Measurements from ENCODE around the gene SHISA9.

SHISA9 gene

DNA sequence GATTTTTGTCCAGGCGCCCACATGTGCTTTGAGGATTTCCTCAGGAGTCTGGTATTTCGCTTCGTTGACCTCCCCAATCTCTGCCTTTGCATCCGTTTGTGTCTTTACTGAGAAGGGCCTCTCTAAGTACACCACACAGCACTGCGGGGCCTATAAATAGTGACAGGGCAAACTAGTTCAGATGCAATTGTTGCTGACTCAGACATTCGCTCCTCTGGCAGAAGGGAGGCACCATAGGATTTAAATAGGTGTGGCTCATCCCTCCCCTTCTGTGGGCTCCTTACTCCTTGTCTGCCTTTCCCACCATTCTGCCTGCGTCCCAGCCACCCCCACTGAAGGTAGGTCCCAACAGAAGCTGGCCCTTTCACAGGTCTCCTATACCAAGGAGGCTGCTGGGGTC lies 192.3 kb downstream of the SHISA9 start:
- Histone ChIP-seq H3K36me3 (ENCODE audit: insufficient read depth) (no peaks in the 10 kb centered on the region), H3K9ac (no peak overlapping the region), H3K4me1 (ENCODE audit: low read depth, poor library complexity, severe bottlenecking) (no peaks in the 10 kb centered on the region), H2AFZ (ENCODE audit: low read depth) (no peak overlapping the region), H3K4me3 (IDR thresholded peaks at IDR 0.05; ENCODE audit: insufficient read depth, low read depth, low read length) (no peak overlapping the region), H3K27me3 (ENCODE audit: insufficient read depth, low read depth) (no peaks in the 10 kb centered on the region), H3K4me2 (no peak overlapping the region), H3K27ac (no peak overlapping the region), H3K79me2 (ENCODE audit: insufficient read depth, low read depth) (no peaks in the 10 kb centered on the region), H4K20me1 (ENCODE audit: insufficient read depth) (no peaks in the 10 kb centered on the region)
- TF ChIP-seq, protein P1, sequence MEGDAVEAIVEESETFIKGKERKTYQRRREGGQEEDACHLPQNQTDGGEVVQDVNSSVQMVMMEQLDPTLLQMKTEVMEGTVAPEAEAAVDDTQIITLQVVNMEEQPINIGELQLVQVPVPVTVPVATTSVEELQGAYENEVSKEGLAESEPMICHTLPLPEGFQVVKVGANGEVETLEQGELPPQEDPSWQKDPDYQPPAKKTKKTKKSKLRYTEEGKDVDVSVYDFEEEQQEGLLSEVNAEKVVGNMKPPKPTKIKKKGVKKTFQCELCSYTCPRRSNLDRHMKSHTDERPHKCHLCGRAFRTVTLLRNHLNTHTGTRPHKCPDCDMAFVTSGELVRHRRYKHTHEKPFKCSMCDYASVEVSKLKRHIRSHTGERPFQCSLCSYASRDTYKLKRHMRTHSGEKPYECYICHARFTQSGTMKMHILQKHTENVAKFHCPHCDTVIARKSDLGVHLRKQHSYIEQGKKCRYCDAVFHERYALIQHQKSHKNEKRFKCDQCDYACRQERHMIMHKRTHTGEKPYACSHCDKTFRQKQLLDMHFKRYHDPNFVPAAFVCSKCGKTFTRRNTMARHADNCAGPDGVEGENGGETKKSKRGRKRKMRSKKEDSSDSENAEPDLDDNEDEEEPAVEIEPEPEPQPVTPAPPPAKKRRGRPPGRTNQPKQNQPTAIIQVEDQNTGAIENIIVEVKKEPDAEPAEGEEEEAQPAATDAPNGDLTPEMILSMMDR (conservative IDR thresholded peaks at IDR 0.05; ENCODE audit: low read depth, low read length): no peak

DNA sequence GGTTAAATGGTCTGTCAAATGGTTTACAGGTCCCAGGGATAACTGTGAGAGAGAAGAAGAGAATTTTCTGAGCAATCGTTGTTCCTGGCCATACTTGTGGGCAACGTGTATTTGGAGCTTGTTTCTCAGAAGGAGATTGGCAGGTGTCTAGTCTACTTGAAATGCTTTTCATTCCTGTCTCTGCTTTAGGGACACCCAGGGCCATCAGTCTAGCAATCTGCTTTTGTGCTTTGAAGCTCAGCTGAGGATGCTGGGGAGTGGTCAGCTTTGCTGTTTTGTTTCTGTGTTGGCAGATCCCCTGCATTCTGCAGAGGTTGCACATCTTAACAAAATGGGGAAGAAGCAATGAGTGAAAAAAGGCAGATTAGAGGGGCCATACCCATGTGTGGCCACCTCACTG lies 193.7 kb downstream of the SHISA9 start:
- H3K36me3 ChIP-seq (ENCODE audit: insufficient read depth): no peaks in the 10 kb centered on the region
- TF ChIP-seq, protein P1 (conservative IDR thresholded peaks at IDR 0.05; ENCODE audit: low read depth, low read length): no peak
- no peak overlapping the region for H3K4me3 ChIP-seq (IDR thresholded peaks at IDR 0.05; ENCODE audit: insufficient read depth, low read depth, low read length)
- H3K4me1 ChIP-seq (ENCODE audit: low read depth, poor library complexity, severe bottlenecking): no peaks in the 10 kb centered on the region
- no peak overlapping the region for H3K9ac ChIP-seq
- H2AFZ ChIP-seq (ENCODE audit: low read depth): no peak overlapping the region
- no peak overlapping the region for H3K27ac ChIP-seq
- no peak overlapping the region for H3K4me2 ChIP-seq
- no peaks in the 10 kb centered on the region for H3K79me2 ChIP-seq (ENCODE audit: insufficient read depth, low read depth)
- no peaks in the 10 kb centered on the region for H4K20me1 ChIP-seq (ENCODE audit: insufficient read depth)
- no peaks in the 10 kb centered on the region for H3K27me3 ChIP-seq (ENCODE audit: insufficient read depth, low read depth)

DNA sequence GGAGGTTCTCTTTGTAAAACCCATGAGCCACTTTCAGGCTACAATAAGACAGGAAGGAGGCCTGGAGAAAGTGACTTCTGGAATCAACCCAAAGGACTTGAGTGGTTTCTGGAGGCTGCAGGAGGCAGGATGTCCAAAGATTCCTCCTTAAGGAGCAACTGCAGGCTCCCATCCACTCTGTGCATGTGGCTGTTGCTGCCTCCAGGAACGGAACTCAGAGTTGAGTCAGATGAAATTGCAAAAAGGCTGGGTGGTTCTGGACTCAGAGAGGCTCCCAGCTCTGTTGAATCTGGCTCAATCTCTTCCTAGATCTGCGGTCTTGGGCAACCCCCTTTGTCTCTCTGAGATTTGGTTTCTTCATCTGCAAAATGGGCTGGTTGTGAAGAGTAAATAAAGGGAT lies 197.1 kb downstream of the SHISA9 start:
- Histone ChIP-seq H3K4me2 (no peak overlapping the region), H3K27me3 (ENCODE audit: insufficient read depth, low read depth) (no peaks in the 10 kb centered on the region), H3K36me3 (ENCODE audit: insufficient read depth) (no peaks in the 10 kb centered on the region), H3K79me2 (ENCODE audit: insufficient read depth, low read depth) (no peaks in the 10 kb centered on the region), H3K4me3 (IDR thresholded peaks at IDR 0.05; ENCODE audit: insufficient read depth, low read depth, low read length) (no peak overlapping the region), H3K4me1 (ENCODE audit: low read depth, poor library complexity, severe bottlenecking) (no peaks in the 10 kb centered on the region), H3K9ac (no peak overlapping the region), H3K27ac (no peak overlapping the region), H4K20me1 (ENCODE audit: insufficient read depth) (no peaks in the 10 kb centered on the region), H2AFZ (ENCODE audit: low read depth) (no peak overlapping the region)
- TF ChIP-seq, protein P1 (conservative IDR thresholded peaks at IDR 0.05; ENCODE audit: low read depth, low read length): no peak

DNA sequence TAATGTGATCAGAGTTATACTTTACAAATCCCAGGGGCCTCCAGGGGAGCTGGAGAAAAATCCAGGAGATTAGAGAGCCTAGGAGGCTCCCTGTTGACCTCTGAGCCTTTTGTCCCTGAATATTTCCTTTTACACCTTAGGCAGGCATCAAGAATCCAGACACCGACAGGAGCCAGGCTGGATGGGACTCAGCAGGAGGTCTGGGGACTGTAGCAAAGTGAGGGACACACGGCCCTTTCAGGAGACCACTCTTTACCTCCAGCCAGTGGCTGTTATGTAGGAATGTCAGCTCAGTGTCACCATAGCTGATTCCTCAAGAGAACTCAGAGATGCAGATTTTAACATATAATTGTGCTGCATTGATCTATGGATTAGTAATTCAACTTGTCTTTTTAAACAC lies 198.4 kb downstream of the SHISA9 start:
- H2AFZ ChIP-seq (ENCODE audit: low read depth): no peak overlapping the region
- no peaks in the 10 kb centered on the region for H3K4me1 ChIP-seq (ENCODE audit: low read depth, poor library complexity, severe bottlenecking)
- H3K27ac ChIP-seq: no peak overlapping the region
- TF ChIP-seq, protein P1 (conservative IDR thresholded peaks at IDR 0.05; ENCODE audit: low read depth, low read length): no peak
- no peak overlapping the region for H3K9ac ChIP-seq
- H3K79me2 ChIP-seq (ENCODE audit: insufficient read depth, low read depth): no peaks in the 10 kb centered on the region
- no peaks in the 10 kb centered on the region for H3K36me3 ChIP-seq (ENCODE audit: insufficient read depth)
- no peak overlapping the region for H3K4me2 ChIP-seq
- H4K20me1 ChIP-seq (ENCODE audit: insufficient read depth): no peaks in the 10 kb centered on the region
- no peak overlapping the region for H3K4me3 ChIP-seq (IDR thresholded peaks at IDR 0.05; ENCODE audit: insufficient read depth, low read depth, low read length)
- no peaks in the 10 kb centered on the region for H3K27me3 ChIP-seq (ENCODE audit: insufficient read depth, low read depth)
